ENCODE measurements around the gene COL16A1.

The COL16A1 gene

DNA sequence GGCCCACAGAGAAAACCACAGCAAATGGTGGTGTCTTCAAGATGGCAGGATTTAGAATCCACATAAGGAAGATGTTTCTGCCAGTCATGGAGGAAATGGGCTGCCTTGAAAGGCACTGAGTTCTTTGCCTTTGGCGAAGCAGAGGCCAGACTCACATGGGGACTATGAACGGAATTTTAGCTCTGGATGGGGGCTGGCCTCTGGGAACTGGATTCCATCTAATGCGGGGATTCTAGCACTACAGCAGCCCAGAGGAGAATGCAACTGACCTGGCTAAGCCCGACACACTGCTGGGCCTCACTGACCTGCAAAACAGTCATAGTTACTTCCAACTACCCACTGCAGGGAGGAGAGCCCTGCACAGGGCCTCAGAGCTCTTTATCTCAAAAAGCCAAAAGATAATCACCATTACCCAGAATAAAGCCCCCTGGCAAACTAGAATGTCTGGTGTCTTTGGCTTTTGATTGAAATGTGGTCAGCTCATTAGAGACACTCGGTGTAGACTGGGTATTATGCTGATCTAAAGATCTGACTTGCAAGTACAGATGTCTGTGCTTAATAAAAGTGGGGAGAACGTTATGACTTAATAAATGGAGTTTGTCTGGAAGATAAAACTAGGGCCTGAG lies 74.8 kb downstream of the COL16A1 start:
- H3K79me2 ChIP-seq (ENCODE audit: insufficient read depth, low read length): no peaks in the 10 kb centered on the region
- TF ChIP-seq EZH2 (IDR thresholded peaks at IDR 0.05; ENCODE audit: borderline replicate concordance, low read depth, low read length, severe bottlenecking): no peak
- TF ChIP-seq, protein P1, sequence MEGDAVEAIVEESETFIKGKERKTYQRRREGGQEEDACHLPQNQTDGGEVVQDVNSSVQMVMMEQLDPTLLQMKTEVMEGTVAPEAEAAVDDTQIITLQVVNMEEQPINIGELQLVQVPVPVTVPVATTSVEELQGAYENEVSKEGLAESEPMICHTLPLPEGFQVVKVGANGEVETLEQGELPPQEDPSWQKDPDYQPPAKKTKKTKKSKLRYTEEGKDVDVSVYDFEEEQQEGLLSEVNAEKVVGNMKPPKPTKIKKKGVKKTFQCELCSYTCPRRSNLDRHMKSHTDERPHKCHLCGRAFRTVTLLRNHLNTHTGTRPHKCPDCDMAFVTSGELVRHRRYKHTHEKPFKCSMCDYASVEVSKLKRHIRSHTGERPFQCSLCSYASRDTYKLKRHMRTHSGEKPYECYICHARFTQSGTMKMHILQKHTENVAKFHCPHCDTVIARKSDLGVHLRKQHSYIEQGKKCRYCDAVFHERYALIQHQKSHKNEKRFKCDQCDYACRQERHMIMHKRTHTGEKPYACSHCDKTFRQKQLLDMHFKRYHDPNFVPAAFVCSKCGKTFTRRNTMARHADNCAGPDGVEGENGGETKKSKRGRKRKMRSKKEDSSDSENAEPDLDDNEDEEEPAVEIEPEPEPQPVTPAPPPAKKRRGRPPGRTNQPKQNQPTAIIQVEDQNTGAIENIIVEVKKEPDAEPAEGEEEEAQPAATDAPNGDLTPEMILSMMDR (IDR thresholded peaks at IDR 0.05; ENCODE audit: borderline replicate concordance, extremely low read depth, low read length, poor library complexity, severe bottlenecking): no peak
- no peak for DNase-seq
- H3K4me1 ChIP-seq (ENCODE audit: insufficient read depth, low read length): no peaks in the 10 kb centered on the region
- H3K9ac ChIP-seq (ENCODE audit: low read depth, low read length): no peak overlapping the region
- H3K27me3 ChIP-seq (ENCODE audit: insufficient read depth, low read length, poor library complexity): no peaks in the 10 kb centered on the region
- H3K36me3 ChIP-seq (ENCODE audit: insufficient read depth, low read length): peaks cover 66% of the 10 kb centered on the region
- peaks cover 4% of the 10 kb centered on the region; the same call in 1 of the 2 replicates for H4K20me1 ChIP-seq (ENCODE audit: insufficient read depth, low read length)
- no peaks in the 10 kb centered on the region for H3K9me3 ChIP-seq (ENCODE audit: insufficient read depth, low read length, severe bottlenecking)
- no peak for ATAC-seq (ENCODE audit: insufficient read depth, low read depth)
- H3K4me3 ChIP-seq (ENCODE audit: low read depth in 1 of 2, low read length in 2 of 2): no peak overlapping the region
- H3K4me2 ChIP-seq (ENCODE audit: insufficient read depth, low read length): no peak overlapping the region
- no peak overlapping the region for H2AFZ ChIP-seq (ENCODE audit: low read depth, low read length)
- H3K27ac ChIP-seq (ENCODE audit: low read length): no peak overlapping the region

DNA sequence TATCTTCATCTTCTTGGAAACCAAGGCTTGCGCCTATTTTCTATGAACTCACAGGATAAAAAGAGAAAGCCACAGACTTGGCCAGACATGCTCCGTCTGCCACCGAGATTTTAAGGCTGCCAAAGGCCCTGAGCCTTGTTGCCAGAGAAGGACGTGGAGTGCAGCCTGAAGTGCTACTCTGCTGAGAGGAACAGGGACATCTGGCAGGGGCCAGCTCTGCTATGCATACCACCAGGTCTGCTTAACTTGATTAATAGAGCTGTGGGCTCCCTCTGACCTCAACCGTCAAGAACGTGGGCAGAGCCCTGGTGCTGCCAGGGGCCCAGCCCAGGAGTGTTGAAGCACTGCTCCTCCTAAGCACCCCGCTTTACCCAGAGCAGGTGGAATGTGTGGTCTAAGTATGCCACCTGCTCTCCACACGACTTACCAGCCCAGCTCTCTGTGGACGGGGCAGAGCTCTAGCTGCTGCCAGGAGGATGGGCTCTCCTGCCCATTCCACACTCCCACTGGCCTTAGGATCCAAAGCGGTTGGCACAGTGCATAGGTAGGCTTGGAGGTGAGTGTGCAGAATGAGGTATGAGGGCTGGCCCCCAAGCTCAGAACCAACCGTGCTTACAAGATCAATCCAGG lies 75.8 kb downstream of the COL16A1 start:
- no peak overlapping the region for H3K9ac ChIP-seq (ENCODE audit: low read depth, low read length)
- TF ChIP-seq, protein P1 (IDR thresholded peaks at IDR 0.05; ENCODE audit: borderline replicate concordance, extremely low read depth, low read length, poor library complexity, severe bottlenecking): no peak
- no peak for TF ChIP-seq EZH2 (IDR thresholded peaks at IDR 0.05; ENCODE audit: borderline replicate concordance, low read depth, low read length, severe bottlenecking)
- ATAC-seq (ENCODE audit: insufficient read depth, low read depth): no peak
- H3K27me3 ChIP-seq (ENCODE audit: insufficient read depth, low read length, poor library complexity): no peaks in the 10 kb centered on the region
- no peak overlapping the region for H3K4me2 ChIP-seq (ENCODE audit: insufficient read depth, low read length)
- H3K4me3 ChIP-seq (ENCODE audit: low read depth in 1 of 2, low read length in 2 of 2): no peak overlapping the region
- H4K20me1 ChIP-seq (ENCODE audit: insufficient read depth, low read length): peaks cover 2% of the 10 kb centered on the region; the same call in 1 of the 2 replicates
- H3K27ac ChIP-seq (ENCODE audit: low read length): no peak overlapping the region; the same call in 1 of the 2 replicates
- no peaks in the 10 kb centered on the region for H3K9me3 ChIP-seq (ENCODE audit: insufficient read depth, low read length, severe bottlenecking)
- H3K79me2 ChIP-seq (ENCODE audit: insufficient read depth, low read length): no peaks in the 10 kb centered on the region
- no peak for DNase-seq
- peaks cover 60% of the 10 kb centered on the region for H3K36me3 ChIP-seq (ENCODE audit: insufficient read depth, low read length)
- H2AFZ ChIP-seq (ENCODE audit: low read depth, low read length): no peak overlapping the region
- H3K4me1 ChIP-seq (ENCODE audit: insufficient read depth, low read length): no peaks in the 10 kb centered on the region

DNA sequence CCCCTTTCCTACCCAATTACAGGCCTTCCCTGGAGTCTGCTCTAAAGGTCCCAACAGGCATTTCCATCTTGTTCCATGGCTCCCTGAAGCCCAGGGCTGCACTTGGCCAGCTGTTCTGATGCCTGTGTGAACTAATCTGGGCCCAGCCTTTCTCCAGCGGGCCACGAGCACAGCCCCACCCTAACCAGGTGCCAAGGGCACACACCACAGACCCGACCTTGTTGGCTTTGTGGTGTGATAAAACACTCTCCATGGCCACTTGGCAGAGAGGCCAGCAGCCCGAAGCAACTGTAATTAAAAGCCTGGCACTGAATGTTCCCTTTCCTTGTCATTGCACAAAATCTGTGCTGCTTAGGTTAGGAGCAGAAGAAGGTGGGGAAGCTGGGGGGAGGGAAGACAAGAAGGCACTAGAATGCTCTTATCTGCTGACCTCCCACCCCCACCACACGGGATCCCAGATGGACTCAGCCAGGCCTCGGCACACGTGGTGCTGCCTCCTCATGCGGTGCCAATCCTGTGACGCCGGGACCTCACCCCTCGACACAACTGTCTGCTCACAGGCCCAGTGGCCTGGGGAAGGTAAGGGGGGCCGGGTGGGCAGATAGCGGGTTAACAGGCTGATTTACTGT lies 76.4 kb downstream of the COL16A1 start:
- no peak overlapping the region for H3K9ac ChIP-seq (ENCODE audit: low read depth, low read length)
- no peak overlapping the region for H3K4me2 ChIP-seq (ENCODE audit: insufficient read depth, low read length)
- no peaks in the 10 kb centered on the region for H4K20me1 ChIP-seq (ENCODE audit: insufficient read depth, low read length)
- DNase-seq: no peak
- no peaks in the 10 kb centered on the region for H3K27me3 ChIP-seq (ENCODE audit: insufficient read depth, low read length, poor library complexity)
- H3K4me3 ChIP-seq (ENCODE audit: low read depth in 1 of 2, low read length in 2 of 2): no peak overlapping the region
- H3K36me3 ChIP-seq (ENCODE audit: insufficient read depth, low read length): peaks cover 54% of the 10 kb centered on the region
- no peaks in the 10 kb centered on the region for H3K4me1 ChIP-seq (ENCODE audit: insufficient read depth, low read length)
- H3K79me2 ChIP-seq (ENCODE audit: insufficient read depth, low read length): no peaks in the 10 kb centered on the region
- ATAC-seq (ENCODE audit: insufficient read depth, low read depth): no peak
- no peak for TF ChIP-seq EZH2 (IDR thresholded peaks at IDR 0.05; ENCODE audit: borderline replicate concordance, low read depth, low read length, severe bottlenecking)
- TF ChIP-seq, protein P1 (IDR thresholded peaks at IDR 0.05; ENCODE audit: borderline replicate concordance, extremely low read depth, low read length, poor library complexity, severe bottlenecking): no peak
- H3K9me3 ChIP-seq (ENCODE audit: insufficient read depth, low read length, severe bottlenecking): no peaks in the 10 kb centered on the region
- no peak overlapping the region for H2AFZ ChIP-seq (ENCODE audit: low read depth, low read length)
- H3K27ac ChIP-seq (ENCODE audit: low read length): no peak overlapping the region
